HEK293 (cell line): ENCODE measurements around the gene PEAR1.

Source experiments
- ATF2 ChIP-seq: fragments of 450-650 bp; formaldehyde crosslinking; IDR thresholded peaks from 2 replicates; pipeline ENCODE4 v1.5.1; 2016; ENCODE audit warnings: missing biosample characterization, missing genetic modification characterization, low read depth
- CTCF ChIP-seq: fragments of 450-650 bp; formaldehyde crosslinking; IDR thresholded peaks from 2 replicates; pipeline ENCODE4 v1.5.1; 2016; ENCODE audit warnings: missing biosample characterization, missing genetic modification characterization
- PATZ1 ChIP-seq: fragments of 450-650 bp; formaldehyde crosslinking; IDR thresholded peaks from 2 replicates; pipeline ENCODE4 v1.5.1; 2016; ENCODE audit warnings: missing biosample characterization, missing genetic modification characterization
- ZNF18 ChIP-seq: fragments of 450-650 bp; formaldehyde crosslinking; IDR thresholded peaks from 2 replicates; pipeline ENCODE4 v1.5.1; 2016; ENCODE audit warnings: missing biosample characterization, missing genetic modification characterization
- ZNF302 ChIP-seq: fragments of 450-650 bp; formaldehyde crosslinking; IDR thresholded peaks from 2 replicates; pipeline ENCODE4 v1.5.1; 2016; ENCODE audit warnings: missing biosample characterization, missing genetic modification characterization, low read depth
- ZNF354C ChIP-seq: fragments of 450-650 bp; formaldehyde crosslinking; IDR thresholded peaks from 2 replicates; pipeline ENCODE4 v1.5.1; 2016; ENCODE audit warnings: missing biosample characterization, missing genetic modification characterization, low read depth, borderline replicate concordance
- ZNF777 ChIP-seq: fragments of 450-650 bp; formaldehyde crosslinking; IDR thresholded peaks from 2 replicates; pipeline ENCODE4 v1.5.1; 2017; ENCODE audit warnings: missing biosample characterization, missing genetic modification characterization, borderline replicate concordance
- ZNF792 ChIP-seq: fragments of 450-650 bp; formaldehyde crosslinking; IDR thresholded peaks from 2 replicates; pipeline ENCODE4 v1.5.1; 2016; ENCODE audit warnings: missing biosample characterization, missing genetic modification characterization
- ZSCAN4 ChIP-seq: fragments of 450-650 bp; formaldehyde crosslinking; IDR thresholded peaks from 2 replicates; pipeline ENCODE4 v1.5.1; 2017; ENCODE audit warnings: missing biosample characterization, missing genetic modification characterization

- TF ChIP-seq ZNF354C (no peak), CTCF (tag by site-specific recombination) (no peak), ZNF777 (tag by site-specific recombination) (no peak), ATF2 (tag by site-specific recombination) (no peak), ZNF302 (no peak), ZSCAN4 (tag by site-specific recombination) (no peak), PATZ1 (tag by site-specific recombination) (no peak), ZNF18 (no peak), ZNF792 (tag by site-specific recombination) (no peak)
These were observed 60.1 kb downstream of the PEAR1 start for GRCh38 chr1:156953571-156953970.
